T-helper 2 cell treated with Interferon-gamma antibody and Interleukin-4, amounts not matched to agents 5 μg/mL and 100 μg/mL, for 36 hours (primary cell): ENCODE results near the gene GEMIN7.

Experiments used
- DNase-seq: peaks from one replicate; pipeline ENCODE4 v3.0.0; 2021; ENCODE audit warnings: low spot score
- H3K27ac Mint-ChIP-seq: one replicate; pipeline ENCODE4 v1.8.0; 2021; ENCODE audit warnings: mild to moderate bottlenecking, mixed read lengths
- H3K27me3 Mint-ChIP-seq: one replicate; pipeline ENCODE4 v1.8.0; 2021; ENCODE audit warnings: low read depth, mixed read lengths
- H3K36me3 Mint-ChIP-seq: one replicate; pipeline ENCODE4 v1.8.0; 2021; ENCODE audit warnings: low read depth, mixed read lengths
- H3K4me1 Mint-ChIP-seq: one replicate; pipeline ENCODE4 v1.8.0; 2021; ENCODE audit warnings: low read depth, mixed read lengths
- H3K4me3 Mint-ChIP-seq: one replicate; pipeline ENCODE4 v1.8.0; 2022; ENCODE audit warnings: mild to moderate bottlenecking, moderate library complexity, mixed read lengths
- H3K9me3 Mint-ChIP-seq: one replicate; pipeline ENCODE4 v1.8.0; 2021; ENCODE audit warnings: mixed read lengths

GEMIN7 gene

GRCh38 chr19:45130236-45130635 is 51.2 kb downstream of the GEMIN7 start:
- Mint-ChIP-seq H3K4me3 (no peak overlapping the region), H3K27me3 (no peaks in the 10 kb centered on the region), H3K4me1 (peaks cover 6% of the 10 kb centered on the region), H3K36me3 (no peaks in the 10 kb centered on the region), H3K9me3 (no peaks in the 10 kb centered on the region), H3K27ac (no peak overlapping the region)
- DNase-seq = no peak

GRCh38 chr19:45130888-45131615 is 52.0 kb downstream of the GEMIN7 start:
- H3K4me3 Mint-ChIP-seq = no peak overlapping the region
- peaks cover 4% of the 10 kb centered on the region for H3K4me1 Mint-ChIP-seq
- no peak for DNase-seq
- H3K27me3 Mint-ChIP-seq = no peaks in the 10 kb centered on the region
- no peaks in the 10 kb centered on the region for H3K36me3 Mint-ChIP-seq
- H3K9me3 Mint-ChIP-seq = no peaks in the 10 kb centered on the region
- H3K27ac Mint-ChIP-seq = no peak overlapping the region

GRCh38 chr19:45133661-45134060 is 54.6 kb downstream of the GEMIN7 start:
- no peaks in the 10 kb centered on the region for H3K36me3 Mint-ChIP-seq
- DNase-seq = no peak
- H3K9me3 Mint-ChIP-seq = no peaks in the 10 kb centered on the region
- H3K27me3 Mint-ChIP-seq = no peaks in the 10 kb centered on the region
- H3K4me3 Mint-ChIP-seq = no peak overlapping the region
- H3K4me1 Mint-ChIP-seq = peaks cover 3% of the 10 kb centered on the region
- no peak overlapping the region for H3K27ac Mint-ChIP-seq

GRCh38 chr19:45135176-45135885 is 56.3 kb downstream of the GEMIN7 start:
- H3K4me3 Mint-ChIP-seq = no peak overlapping the region
- peaks cover 3% of the 10 kb centered on the region for H3K4me1 Mint-ChIP-seq
- no peaks in the 10 kb centered on the region for H3K27me3 Mint-ChIP-seq
- no peak overlapping the region for H3K27ac Mint-ChIP-seq
- no peaks in the 10 kb centered on the region for H3K9me3 Mint-ChIP-seq
- no peaks in the 10 kb centered on the region for H3K36me3 Mint-ChIP-seq
- no peak for DNase-seq

GRCh38 chr19:45136507-45137178 is 57.6 kb downstream of the GEMIN7 start:
- Mint-ChIP-seq H3K36me3 (no peaks in the 10 kb centered on the region), H3K4me1 (peaks cover 3% of the 10 kb centered on the region), H3K4me3 (no peak overlapping the region), H3K9me3 (no peaks in the 10 kb centered on the region), H3K27ac (no peak overlapping the region), H3K27me3 (no peaks in the 10 kb centered on the region)
- no peak for DNase-seq

- no peak overlapping the region for H3K4me3 Mint-ChIP-seq
Measured at GRCh38 chr19:45137179-45137761, 58.2 kb downstream of the GEMIN7 start.

GRCh38 chr19:45138303-45138751 is 59.3 kb downstream of the GEMIN7 start:
- no peak overlapping the region for H3K4me3 Mint-ChIP-seq
- no peak overlapping the region for H3K27ac Mint-ChIP-seq
- DNase-seq = no peak
- no peaks in the 10 kb centered on the region for H3K27me3 Mint-ChIP-seq
- peaks cover 6% of the 10 kb centered on the region for H3K36me3 Mint-ChIP-seq
- peaks cover 3% of the 10 kb centered on the region for H3K4me1 Mint-ChIP-seq
- no peaks in the 10 kb centered on the region for H3K9me3 Mint-ChIP-seq

More at GRCh38 chr19:45137179-45137761, 58.2 kb downstream of the GEMIN7 start:
- H3K27ac Mint-ChIP-seq = no peak overlapping the region
- H3K36me3 Mint-ChIP-seq = no peaks in the 10 kb centered on the region
- no peak for DNase-seq
- H3K27me3 Mint-ChIP-seq = no peaks in the 10 kb centered on the region
- H3K9me3 Mint-ChIP-seq = no peaks in the 10 kb centered on the region
- peaks cover 3% of the 10 kb centered on the region for H3K4me1 Mint-ChIP-seq

- peaks cover 3% of the 10 kb centered on the region for H3K4me1 Mint-ChIP-seq
- no peaks in the 10 kb centered on the region for H3K9me3 Mint-ChIP-seq
- no peak for DNase-seq
- H3K4me3 Mint-ChIP-seq = no peak overlapping the region
- peaks cover 8% of the 10 kb centered on the region for H3K36me3 Mint-ChIP-seq
- no peak overlapping the region for H3K27ac Mint-ChIP-seq
- H3K27me3 Mint-ChIP-seq = no peaks in the 10 kb centered on the region
Measured at GRCh38 chr19:45139286-45140143, 60.5 kb downstream of the GEMIN7 start.

- Mint-ChIP-seq H3K27ac (no peak overlapping the region), H3K4me1 (peaks cover 3% of the 10 kb centered on the region), H3K27me3 (no peaks in the 10 kb centered on the region), H3K4me3 (no peak overlapping the region), H3K9me3 (no peaks in the 10 kb centered on the region), H3K36me3 (peaks cover 8% of the 10 kb centered on the region)
- DNase-seq = no peak
Measured at GRCh38 chr19:45140144-45140503, 61.1 kb downstream of the GEMIN7 start.

- no peak for DNase-seq
- peaks cover 8% of the 10 kb centered on the region for H3K36me3 Mint-ChIP-seq
- H3K4me1 Mint-ChIP-seq = peaks cover 3% of the 10 kb centered on the region
- H3K4me3 Mint-ChIP-seq = no peak overlapping the region
- no peaks in the 10 kb centered on the region for H3K27me3 Mint-ChIP-seq
- H3K9me3 Mint-ChIP-seq = no peaks in the 10 kb centered on the region
- H3K27ac Mint-ChIP-seq = no peak overlapping the region
Measured at GRCh38 chr19:45140533-45140932, 61.5 kb downstream of the GEMIN7 start.
